ENCODE data around the gene FBRS. TPM values are rescaled to one million over a fixed set of nuclear protein-coding genes. Genes with fewer than 3 reads are reported as not detected.
A peak's percentile ranks its signal among the peaks of the same experiment; 100 is the strongest.

Gene FBRS
- total and polyA plus RNA-seq, 2 donors (not counting 1 experiment from before 2014, with no cell fraction given): 5.5 to 20.8 TPM

GRCh38 chr16:30609926-30610839 is 48.0 kb upstream of the FBRS start, which contains the start of gene ZNF689:
TSS of gene ZNF689 (minus strand) at chr16:30610389. CDS start at chr16:30610041, 348 bp downstream.
- peak within 1 kb of the TSS; percentile 96 for H3K9ac ChIP-seq (ENCODE audit: insufficient read depth, low read length)
- TF ChIP-seq EZH2 (IDR thresholded peaks at IDR 0.05; ENCODE audit: low read length, missing control alignments) (no peak), CTCF (conservative IDR thresholded peaks at IDR 0.05 in 1 of 2, IDR thresholded peaks at IDR 0.05 in 1 of 2; ENCODE audit: low read depth in 1 of 2, low read length in 2 of 2) (no peak)
- H2AFZ ChIP-seq (ENCODE audit: low read length): peak within 1 kb of the TSS; percentile 88
- H3K9me3 ChIP-seq (ENCODE audit: control insufficient read depth, insufficient read depth, low read depth, low read length): no peaks in the 10 kb centered on the region
- H3K79me2 ChIP-seq (ENCODE audit: control insufficient read depth, insufficient read depth, low read length): no peaks in the 10 kb centered on the region
- peak within 1 kb of the TSS; percentile 90 for H3K4me2 ChIP-seq (ENCODE audit: extremely low read depth, insufficient read depth, low read length)
- H3K27ac ChIP-seq (ENCODE audit: insufficient read depth, low read length): peak within 1 kb of the TSS; percentile 92
- no peaks in the 10 kb centered on the region for H4K20me1 ChIP-seq (ENCODE audit: control insufficient read depth, extremely low read depth, insufficient read depth, low read length)
- no peaks in the 10 kb centered on the region for H3K27me3 ChIP-seq (ENCODE audit: control insufficient read depth, insufficient read depth, low read length)
- H3K4me3 ChIP-seq (replicated peaks in 1 of 4; ENCODE audit: control extremely low read depth in 1 of 4, insufficient read depth in 1 of 4, low read depth in 3 of 4, low read length in 4 of 4): peak within 1 kb of the TSS; percentile 74 to 88 (median 82)
- peak; percentile 93 to 98 for DNase-seq (ENCODE audit: low read depth in 2 of 2)
- no peaks in the 10 kb centered on the region for H3K36me3 ChIP-seq (ENCODE audit: control insufficient read depth, insufficient read depth, low read length)
- peaks cover 2% of the 10 kb centered on the region for H3K4me1 ChIP-seq (ENCODE audit: control insufficient read depth, extremely low read depth, insufficient read depth, low read length)

- no peaks in the 10 kb centered on the region for H3K27me3 ChIP-seq (ENCODE audit: control insufficient read depth, insufficient read depth, low read length)
- H3K9me3 ChIP-seq (ENCODE audit: control insufficient read depth, insufficient read depth, low read depth, low read length): no peaks in the 10 kb centered on the region
- TF ChIP-seq CTCF (conservative IDR thresholded peaks at IDR 0.05 in 1 of 2, IDR thresholded peaks at IDR 0.05 in 1 of 2; ENCODE audit: low read depth in 1 of 2, low read length in 2 of 2): peak; percentile 25 to 62
- no peak for TF ChIP-seq EZH2 (IDR thresholded peaks at IDR 0.05; ENCODE audit: low read length, missing control alignments)
- H4K20me1 ChIP-seq (ENCODE audit: control insufficient read depth, extremely low read depth, insufficient read depth, low read length): no peaks in the 10 kb centered on the region
- H3K79me2 ChIP-seq (ENCODE audit: control insufficient read depth, insufficient read depth, low read length): no peaks in the 10 kb centered on the region
- H3K4me3 ChIP-seq (replicated peaks in 1 of 4; ENCODE audit: control extremely low read depth in 1 of 4, insufficient read depth in 1 of 4, low read depth in 3 of 4, low read length in 4 of 4): no peak overlapping the region
- H3K27ac ChIP-seq (ENCODE audit: insufficient read depth, low read length): no peak overlapping the region
- H3K9ac ChIP-seq (ENCODE audit: insufficient read depth, low read length): no peak overlapping the region
- H3K4me1 ChIP-seq (ENCODE audit: control insufficient read depth, extremely low read depth, insufficient read depth, low read length): peaks cover 1% of the 10 kb centered on the region
- no peak overlapping the region for H3K4me2 ChIP-seq (ENCODE audit: extremely low read depth, insufficient read depth, low read length)
- peak in 1 of 2 donors; percentile 28 for DNase-seq (ENCODE audit: low read depth in 2 of 2)
- no peaks in the 10 kb centered on the region for H3K36me3 ChIP-seq (ENCODE audit: control insufficient read depth, insufficient read depth, low read length)
- no peak overlapping the region for H2AFZ ChIP-seq (ENCODE audit: low read length)
Measured at GRCh38 chr16:30615358-30616091, 42.7 kb upstream of the FBRS start.

GRCh38 chr16:30619202-30619601 is 39.0 kb upstream of the FBRS start:
- H3K4me2 ChIP-seq (ENCODE audit: extremely low read depth, insufficient read depth, low read length): no peak overlapping the region
- H3K79me2 ChIP-seq (ENCODE audit: control insufficient read depth, insufficient read depth, low read length): no peaks in the 10 kb centered on the region
- no peak overlapping the region for H3K27ac ChIP-seq (ENCODE audit: insufficient read depth, low read length)
- no peak overlapping the region for H2AFZ ChIP-seq (ENCODE audit: low read length)
- no peak overlapping the region for H3K9ac ChIP-seq (ENCODE audit: insufficient read depth, low read length)
- TF ChIP-seq CTCF (conservative IDR thresholded peaks at IDR 0.05 in 1 of 2, IDR thresholded peaks at IDR 0.05 in 1 of 2; ENCODE audit: low read depth in 1 of 2, low read length in 2 of 2) (no peak), EZH2 (IDR thresholded peaks at IDR 0.05; ENCODE audit: low read length, missing control alignments) (no peak)
- H4K20me1 ChIP-seq (ENCODE audit: control insufficient read depth, extremely low read depth, insufficient read depth, low read length): no peaks in the 10 kb centered on the region
- H3K27me3 ChIP-seq (ENCODE audit: control insufficient read depth, insufficient read depth, low read length): peaks cover 12% of the 10 kb centered on the region
- no peaks in the 10 kb centered on the region for H3K36me3 ChIP-seq (ENCODE audit: control insufficient read depth, insufficient read depth, low read length)
- DNase-seq (ENCODE audit: low read depth in 2 of 2): peak in 1 of 2 donors; percentile 32
- no peak overlapping the region for H3K4me3 ChIP-seq (replicated peaks in 1 of 4; ENCODE audit: control extremely low read depth in 1 of 4, insufficient read depth in 1 of 4, low read depth in 3 of 4, low read length in 4 of 4)
- H3K4me1 ChIP-seq (ENCODE audit: control insufficient read depth, extremely low read depth, insufficient read depth, low read length): no peaks in the 10 kb centered on the region
- no peaks in the 10 kb centered on the region for H3K9me3 ChIP-seq (ENCODE audit: control insufficient read depth, insufficient read depth, low read depth, low read length)

All from fibroblast of lung (primary cell).